ENCODE measurements around the gene GSE1.

GSE1 gene

DNA sequence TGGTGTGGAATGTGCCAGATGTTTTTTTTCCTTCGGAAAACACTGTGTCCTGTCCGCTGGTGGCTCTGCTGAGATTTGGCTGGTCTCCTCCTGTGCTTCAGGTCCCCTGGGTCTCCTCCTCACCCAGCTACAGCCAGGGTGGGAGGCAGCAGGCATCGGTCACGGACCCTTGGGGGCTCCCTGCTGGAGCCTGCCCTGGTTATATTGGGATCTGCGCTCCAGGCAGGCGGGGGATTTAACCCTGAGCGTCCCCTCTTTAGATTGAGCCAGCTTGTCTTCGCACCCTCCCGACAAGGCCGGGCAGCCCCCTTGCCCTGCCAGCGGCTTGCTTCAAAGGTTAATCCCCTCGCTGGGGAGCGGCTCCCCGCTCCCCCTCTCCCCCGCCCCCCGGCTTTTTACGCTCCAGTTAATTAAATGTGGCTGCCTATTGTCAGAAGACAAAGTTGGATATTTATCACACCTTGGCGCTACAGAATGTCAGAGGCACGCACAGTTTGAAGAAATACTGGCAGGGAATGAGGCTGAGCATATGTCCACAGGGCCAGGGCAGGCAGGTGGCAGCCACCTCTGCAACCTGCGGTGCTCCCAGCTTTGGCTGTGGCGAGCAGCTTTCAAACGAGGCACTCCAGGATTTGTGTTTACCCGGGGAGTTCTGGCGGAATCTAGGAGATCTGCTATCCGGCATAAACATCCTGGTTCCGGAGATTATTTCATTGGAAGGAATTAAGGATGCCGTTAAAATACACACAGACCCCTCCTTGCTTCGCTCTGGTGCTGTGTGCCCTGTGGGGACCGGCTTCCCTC is 38.2 kb upstream of the GSE1 start:
- no peak for TF ChIP-seq CTCF (IDR thresholded peaks at IDR 0.05; ENCODE audit: insufficient read depth, low read depth, low read length, missing control alignments)
- H3K4me3 ChIP-seq (ENCODE audit: low read depth, low read length), result no peak overlapping the region
- DNase-seq (ENCODE audit: low read depth), result no peak

GRCh38 chr16:85575920-85576319 is 37.2 kb upstream of the GSE1 start:
- no peak overlapping the region for H3K4me3 ChIP-seq (ENCODE audit: low read depth, low read length)
- DNase-seq (ENCODE audit: low read depth), result no peak
- TF ChIP-seq CTCF (IDR thresholded peaks at IDR 0.05; ENCODE audit: insufficient read depth, low read depth, low read length, missing control alignments), result no peak

- no peak for DNase-seq (ENCODE audit: low read depth)
- TF ChIP-seq CTCF (IDR thresholded peaks at IDR 0.05; ENCODE audit: insufficient read depth, low read depth, low read length, missing control alignments), result no peak
- H3K4me3 ChIP-seq (ENCODE audit: low read depth, low read length), result no peak overlapping the region
Measured at GRCh38 chr16:85576944-85577343, 36.2 kb upstream of the GSE1 start.

- H3K4me3 ChIP-seq (ENCODE audit: low read depth, low read length), result no peak overlapping the region
- TF ChIP-seq CTCF (IDR thresholded peaks at IDR 0.05; ENCODE audit: insufficient read depth, low read depth, low read length, missing control alignments), result no peak
- no peak for DNase-seq (ENCODE audit: low read depth)
Measured at GRCh38 chr16:85577899-85578598, 35.1 kb upstream of the GSE1 start.

GRCh38 chr16:85578599-85578948 is 34.5 kb upstream of the GSE1 start:
- no peak overlapping the region for H3K4me3 ChIP-seq (ENCODE audit: low read depth, low read length)

DNA sequence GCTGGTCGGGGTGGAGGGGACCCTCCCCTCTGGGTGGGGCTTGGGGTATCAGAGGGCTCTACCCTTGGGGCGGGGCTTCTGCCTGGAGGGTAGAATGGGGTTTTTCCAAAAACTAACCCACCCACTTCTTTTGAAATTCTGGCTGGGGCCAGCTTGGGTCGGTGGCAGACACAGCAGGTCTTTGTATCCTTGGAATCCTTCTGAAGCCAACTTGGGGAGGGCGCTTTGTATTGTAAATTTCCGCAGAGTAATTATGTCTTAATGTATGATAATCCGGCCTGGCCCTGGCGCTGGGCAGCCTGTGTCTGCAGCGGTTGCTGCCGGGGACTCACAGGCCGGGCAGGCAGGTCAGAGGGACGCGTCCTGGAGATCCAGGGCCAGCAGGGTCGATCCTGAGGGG is 33.9 kb upstream of the GSE1 start:
- TF ChIP-seq CTCF (IDR thresholded peaks at IDR 0.05; ENCODE audit: insufficient read depth, low read depth, low read length, missing control alignments), result no peak
- H3K4me3 ChIP-seq (ENCODE audit: low read depth, low read length), result no peak overlapping the region
- DNase-seq (ENCODE audit: low read depth), result no peak

More at GRCh38 chr16:85578599-85578948, 34.5 kb upstream of the GSE1 start:
- no peak for DNase-seq (ENCODE audit: low read depth)
- no peak for TF ChIP-seq CTCF (IDR thresholded peaks at IDR 0.05; ENCODE audit: insufficient read depth, low read depth, low read length, missing control alignments)
